Fibroblast of lung (primary cell): ENCODE data around the gene ZMAT5.

Experiments
- EZH2 ChIP-seq: IDR thresholded peaks from 2 replicates; pipeline ENCODE4 v1.5.1; 2012; ENCODE audit warnings: low read length, control low read depth, mild to moderate bottlenecking; ENCODE audit errors: missing control alignments
- TF ChIP-seq, protein P1 (sequence below), 2 donors: IDR thresholded peaks in 1 of 2; conservative IDR thresholded peaks in 1 of 2; 1 replicate in 1 of 2; 2 replicates in 1 of 2; pipeline ENCODE4 v1.5.1; 2011 to 2012; ENCODE audit warnings: low read length in 2 of 2, control low read depth in 1 of 2, inconsistent platforms in 1 of 2, low read depth in 1 of 2, mild to moderate bottlenecking in 1 of 2

GRCh38 chr22:29756341-29756740, 10.5 kb downstream of the ZMAT5 start:
- TF ChIP-seq, protein P1, sequence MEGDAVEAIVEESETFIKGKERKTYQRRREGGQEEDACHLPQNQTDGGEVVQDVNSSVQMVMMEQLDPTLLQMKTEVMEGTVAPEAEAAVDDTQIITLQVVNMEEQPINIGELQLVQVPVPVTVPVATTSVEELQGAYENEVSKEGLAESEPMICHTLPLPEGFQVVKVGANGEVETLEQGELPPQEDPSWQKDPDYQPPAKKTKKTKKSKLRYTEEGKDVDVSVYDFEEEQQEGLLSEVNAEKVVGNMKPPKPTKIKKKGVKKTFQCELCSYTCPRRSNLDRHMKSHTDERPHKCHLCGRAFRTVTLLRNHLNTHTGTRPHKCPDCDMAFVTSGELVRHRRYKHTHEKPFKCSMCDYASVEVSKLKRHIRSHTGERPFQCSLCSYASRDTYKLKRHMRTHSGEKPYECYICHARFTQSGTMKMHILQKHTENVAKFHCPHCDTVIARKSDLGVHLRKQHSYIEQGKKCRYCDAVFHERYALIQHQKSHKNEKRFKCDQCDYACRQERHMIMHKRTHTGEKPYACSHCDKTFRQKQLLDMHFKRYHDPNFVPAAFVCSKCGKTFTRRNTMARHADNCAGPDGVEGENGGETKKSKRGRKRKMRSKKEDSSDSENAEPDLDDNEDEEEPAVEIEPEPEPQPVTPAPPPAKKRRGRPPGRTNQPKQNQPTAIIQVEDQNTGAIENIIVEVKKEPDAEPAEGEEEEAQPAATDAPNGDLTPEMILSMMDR (conservative IDR thresholded peaks at IDR 0.05 in 1 of 2, IDR thresholded peaks at IDR 0.05 in 1 of 2; ENCODE audit: low read depth in 1 of 2, low read length in 2 of 2): no peak
- no peak for TF ChIP-seq EZH2
